WTC11 (cell line): ENCODE measurements around the gene NTRK2. TPM values are rescaled to one million over a fixed set of nuclear protein-coding genes. Genes with fewer than 3 reads are reported as not detected.

ENCODE experiments used
- ATAC-seq: fragments of 200-7000 bp; cut with Tn5 transposase; 2 replicates; pipeline ENCODE4 v1.10.0; 2021; ENCODE audit warnings: mild to moderate bottlenecking, moderate library complexity
- CTCF ChIA-PET: fragments of 300-600 bp; sonication (Branson Sonifier 250); formaldehyde crosslinking; loops from one replicate; lab custom pipeline; 2021; ENCODE audit warnings: antibody characterized with exemption; lab: Charles Lee
- POLR2A ChIA-PET: fragments of 350-600 bp; sonication (Branson Sonifier 250); formaldehyde crosslinking; loops from one replicate; lab custom pipeline; 2021; ENCODE audit warnings: antibody characterized with exemption; lab: Charles Lee
- DNase-seq: peaks from one replicate; pipeline ENCODE4 v3.0.0; 2021; ENCODE audit warnings: low spot score
- H3K27ac Mint-ChIP-seq: 2 replicates; pipeline ENCODE4 v1.8.0; 2021; ENCODE audit warnings: mixed read lengths
- H3K27me3 Mint-ChIP-seq: 2 replicates; pipeline ENCODE4 v1.8.0; 2021; ENCODE audit warnings: low read depth, mild to moderate bottlenecking, moderate library complexity, mixed read lengths
- H3K36me3 Mint-ChIP-seq: 2 replicates; pipeline ENCODE4 v1.8.0; 2021; ENCODE audit warnings: mixed read lengths
- H3K4me1 Mint-ChIP-seq: 2 replicates; pipeline ENCODE4 v1.8.0; 2022; ENCODE audit warnings: mixed read lengths
- H3K4me3 Mint-ChIP-seq: 2 replicates; pipeline ENCODE4 v1.8.0; 2021; ENCODE audit warnings: mild to moderate bottlenecking, moderate library complexity, mixed read lengths
- H3K9me3 Mint-ChIP-seq: 2 replicates; pipeline ENCODE4 v1.8.0; 2021; ENCODE audit warnings: mixed read lengths
- AFF4 ChIP-seq: sonication (generic); formaldehyde crosslinking; IDR thresholded peaks from 2 replicates; pipeline ENCODE4 v1.8.1; 2023; ENCODE audit warnings: mild to moderate bottlenecking, missing genetic modification reagents, borderline replicate concordance
- ESRRA ChIP-seq: sonication (generic); formaldehyde crosslinking; IDR thresholded peaks from 2 replicates; pipeline ENCODE4 v1.8.1; 2022; ENCODE audit warnings: mild to moderate bottlenecking, missing genetic modification reagents, borderline replicate concordance
- ETV6 ChIP-seq: sonication (generic); formaldehyde crosslinking; IDR thresholded peaks from 2 replicates; pipeline ENCODE4 v1.8.1; 2022; ENCODE audit warnings: mild to moderate bottlenecking, missing genetic modification reagents
- FOXP1 ChIP-seq: sonication (generic); formaldehyde crosslinking; IDR thresholded peaks from 2 replicates; pipeline ENCODE4 v1.8.0; 2022; ENCODE audit warnings: missing genetic modification reagents, mild to moderate bottlenecking, moderate library complexity, borderline replicate concordance
- IRF2 ChIP-seq: sonication (generic); formaldehyde crosslinking; IDR thresholded peaks from 2 replicates; pipeline ENCODE4 v1.8.0; 2022; ENCODE audit warnings: low read depth, missing genetic modification reagents, borderline replicate concordance
- PRRX2 ChIP-seq: fragments of 250-450 bp; sonication (Bioruptor Pico); IDR thresholded peaks from 2 replicates; pipeline ENCODE4 v1.8.0; 2021; ENCODE audit warnings: mild to moderate bottlenecking
- RORB ChIP-seq: fragments of 250-450 bp; sonication (Bioruptor Pico); IDR thresholded peaks from 2 replicates; pipeline ENCODE4 v1.9.0; 2021; ENCODE audit warnings: mild to moderate bottlenecking
- SMAD3 ChIP-seq: sonication (generic); formaldehyde crosslinking; IDR thresholded peaks from 2 replicates; pipeline ENCODE4 v1.8.0; 2022; ENCODE audit warnings: missing genetic modification reagents, mild to moderate bottlenecking, borderline replicate concordance
- SOX15 ChIP-seq: fragments of 250-450 bp; sonication (Bioruptor Pico); IDR thresholded peaks from 2 replicates; pipeline ENCODE4 v1.9.0; 2021; ENCODE audit warnings: mild to moderate bottlenecking
- TEAD1 ChIP-seq: sonication (generic); formaldehyde crosslinking; IDR thresholded peaks from 2 replicates; pipeline ENCODE4 v1.8.0; 2022; ENCODE audit warnings: mild to moderate bottlenecking, missing genetic modification reagents
- TEAD4 ChIP-seq: sonication (generic); formaldehyde crosslinking; IDR thresholded peaks from 2 replicates; pipeline ENCODE4 v1.8.0; 2022; ENCODE audit warnings: mild to moderate bottlenecking, missing genetic modification reagents
- USF1 ChIP-seq: sonication (generic); formaldehyde crosslinking; IDR thresholded peaks from 2 replicates; pipeline ENCODE4 v1.8.0; 2022; ENCODE audit warnings: mild to moderate bottlenecking, missing genetic modification reagents
- ZNF317 ChIP-seq: sonication (generic); formaldehyde crosslinking; IDR thresholded peaks from 2 replicates; pipeline ENCODE4 v1.8.1; 2023; ENCODE audit warnings: low read depth, mild to moderate bottlenecking, moderate library complexity, missing genetic modification reagents, borderline replicate concordance
- ZNF423 ChIP-seq: fragments of 250-450 bp; sonication (Bioruptor Pico); IDR thresholded peaks from 2 replicates; pipeline ENCODE4 v2.1.2; 2022; ENCODE audit warnings: mild to moderate bottlenecking, moderate library complexity
- ZNF671 ChIP-seq: fragments of 250-450 bp; sonication (Bioruptor Pico); IDR thresholded peaks from 2 replicates; pipeline ENCODE4 v1.8.0; 2021; ENCODE audit warnings: mild to moderate bottlenecking
- total RNA-seq: library from RNA; stranded (reverse); gene quantifications from 3 replicates; pipeline ENCODE4 v1.2.3, GENCODE V29; 2021
- TF ChIP-seq, protein P1 (sequence below): sonication (generic); formaldehyde crosslinking; IDR thresholded peaks from 2 replicates; pipeline ENCODE4 v1.8.0; 2022; ENCODE audit warnings: mild to moderate bottlenecking, missing genetic modification reagents
- TF ChIP-seq, protein P2 (sequence below): sonication (generic); formaldehyde crosslinking; IDR thresholded peaks from 2 replicates; pipeline ENCODE4 v1.8.1; 2022; ENCODE audit warnings: low read depth, missing genetic modification reagents, borderline replicate concordance

NTRK2 gene
- total RNA-seq, 1 experiment from 2014 or later, result 0.02 TPM

DNA sequence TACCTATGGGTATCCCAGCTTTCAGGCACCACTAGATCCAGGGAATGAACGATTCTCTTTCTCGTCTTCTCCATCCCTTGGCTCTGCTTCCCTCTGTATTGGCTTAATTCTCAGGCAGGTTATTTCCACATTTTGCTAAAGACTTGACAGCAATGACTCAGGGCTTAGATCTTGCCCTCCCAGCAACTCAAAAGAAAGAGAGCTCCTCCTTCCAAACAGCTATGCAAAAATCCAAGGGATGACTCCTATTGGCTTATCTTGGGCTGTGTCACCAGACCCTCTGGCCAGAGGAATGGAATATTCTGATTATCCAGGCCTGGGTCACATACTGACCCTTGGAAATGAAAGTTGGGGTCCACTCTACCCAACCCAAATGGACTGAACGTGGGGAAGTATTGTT lies 270.2 kb downstream of the NTRK2 start:
- CTCF ChIA-PET, result interaction anchor here (1.1 kb wide), 1 partner anchor 319 kb away, joined by 3 read pairs; no protein-coding TSS in a partner anchor
- no peak for ATAC-seq
- peaks cover 8% of the 10 kb centered on the region for H3K4me1 Mint-ChIP-seq
- H3K27me3 Mint-ChIP-seq, result no peaks in the 10 kb centered on the region
- H3K9me3 Mint-ChIP-seq, result no peaks in the 10 kb centered on the region
- POLR2A ChIA-PET, result no interaction called here
- DNase-seq, result no peak
- TF ChIP-seq PRRX2 (CRISPR knock-in tag), result no peak
- no peak for TF ChIP-seq TEAD1
- no peak for TF ChIP-seq SMAD3
- H3K27ac Mint-ChIP-seq, result no peak overlapping the region
- H3K36me3 Mint-ChIP-seq, result no peaks in the 10 kb centered on the region
- no peak overlapping the region for H3K4me3 Mint-ChIP-seq

DNA sequence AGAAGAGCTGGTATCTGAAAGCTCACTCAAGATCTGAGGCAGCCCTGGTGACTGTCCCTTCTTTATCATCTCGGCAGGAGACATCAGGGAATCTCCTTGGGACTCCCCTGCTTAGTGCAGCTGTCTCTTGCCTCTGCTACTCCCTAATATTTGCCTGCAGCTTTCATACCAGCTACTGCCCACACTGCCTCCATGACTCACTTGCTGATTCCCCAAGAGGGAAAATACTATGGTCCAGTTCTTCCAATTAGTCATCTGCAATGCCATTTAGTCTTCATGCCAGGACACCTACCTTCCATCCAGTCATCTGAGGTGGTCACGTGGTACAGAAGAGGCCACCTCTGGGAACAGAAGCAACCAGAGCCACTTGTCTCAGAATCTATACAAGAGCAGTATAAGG lies 270.8 kb downstream of the NTRK2 start:
- Mint-ChIP-seq H3K27ac (no peak overlapping the region), H3K36me3 (no peaks in the 10 kb centered on the region), H3K4me3 (no peak overlapping the region), H3K4me1 (peaks cover 8% of the 10 kb centered on the region), H3K27me3 (no peaks in the 10 kb centered on the region), H3K9me3 (no peaks in the 10 kb centered on the region)
- TF ChIP-seq ESRRA (CRISPR knock-in tag) (no peak), USF1 (no peak), ZNF423 (CRISPR knock-in tag) (no peak), TEAD4 (CRISPR knock-in tag) (no peak), PRRX2 (CRISPR knock-in tag) (no peak), RORB (CRISPR knock-in tag) (no peak), ZNF671 (CRISPR knock-in tag) (no peak), SOX15 (CRISPR knock-in tag) (no peak), IRF2 (no peak), AFF4 (no peak), FOXP1 (CRISPR knock-in tag) (no peak), ZNF317 (CRISPR knock-in tag) (no peak), ETV6 (CRISPR knock-in tag) (no peak)
- TF ChIP-seq, protein P1, sequence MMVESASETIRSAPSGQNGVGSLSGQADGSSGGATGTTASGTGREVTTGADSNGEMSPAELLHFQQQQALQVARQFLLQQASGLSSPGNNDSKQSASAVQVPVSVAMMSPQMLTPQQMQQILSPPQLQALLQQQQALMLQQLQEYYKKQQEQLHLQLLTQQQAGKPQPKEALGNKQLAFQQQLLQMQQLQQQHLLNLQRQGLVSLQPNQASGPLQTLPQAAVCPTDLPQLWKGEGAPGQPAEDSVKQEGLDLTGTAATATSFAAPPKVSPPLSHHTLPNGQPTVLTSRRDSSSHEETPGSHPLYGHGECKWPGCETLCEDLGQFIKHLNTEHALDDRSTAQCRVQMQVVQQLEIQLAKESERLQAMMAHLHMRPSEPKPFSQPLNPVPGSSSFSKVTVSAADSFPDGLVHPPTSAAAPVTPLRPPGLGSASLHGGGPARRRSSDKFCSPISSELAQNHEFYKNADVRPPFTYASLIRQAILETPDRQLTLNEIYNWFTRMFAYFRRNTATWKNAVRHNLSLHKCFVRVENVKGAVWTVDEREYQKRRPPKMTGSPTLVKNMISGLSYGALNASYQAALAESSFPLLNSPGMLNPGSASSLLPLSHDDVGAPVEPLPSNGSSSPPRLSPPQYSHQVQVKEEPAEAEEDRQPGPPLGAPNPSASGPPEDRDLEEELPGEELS (CRISPR knock-in tag), result no peak
- TF ChIP-seq, protein P2, sequence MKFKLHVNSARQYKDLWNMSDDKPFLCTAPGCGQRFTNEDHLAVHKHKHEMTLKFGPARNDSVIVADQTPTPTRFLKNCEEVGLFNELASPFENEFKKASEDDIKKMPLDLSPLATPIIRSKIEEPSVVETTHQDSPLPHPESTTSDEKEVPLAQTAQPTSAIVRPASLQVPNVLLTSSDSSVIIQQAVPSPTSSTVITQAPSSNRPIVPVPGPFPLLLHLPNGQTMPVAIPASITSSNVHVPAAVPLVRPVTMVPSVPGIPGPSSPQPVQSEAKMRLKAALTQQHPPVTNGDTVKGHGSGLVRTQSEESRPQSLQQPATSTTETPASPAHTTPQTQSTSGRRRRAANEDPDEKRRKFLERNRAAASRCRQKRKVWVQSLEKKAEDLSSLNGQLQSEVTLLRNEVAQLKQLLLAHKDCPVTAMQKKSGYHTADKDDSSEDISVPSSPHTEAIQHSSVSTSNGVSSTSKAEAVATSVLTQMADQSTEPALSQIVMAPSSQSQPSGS (CRISPR knock-in tag), result no peak
- ATAC-seq (no peak), DNase-seq (no peak)
- ChIA-PET POLR2A (no interaction called here), CTCF (interaction anchor here (1.1 kb wide), 1 partner anchor 318 kb away, joined by 3 read pairs; no protein-coding TSS in a partner anchor)
